Measurements from ENCODE around the gene ITGB1BP1. TPM values are rescaled to one million over a fixed set of nuclear protein-coding genes. Genes with fewer than 3 reads are reported as not detected.

Gene ITGB1BP1
- total RNA-seq, 4 donors from 2014 or later: 22.8 to 46.2 (median 29.2) TPM

GRCh38 chr2:9424447-9425164 lies 1.3 kb upstream of the ITGB1BP1 start:
- no peaks in the 10 kb centered on the region for H3K27me3 ChIP-seq
- H3K4me3 ChIP-seq: peak overlapping the region; percentile 79 to 96 (median 85)
- no peak for DNase-seq
- peaks cover 0 to 25% (median 4%) of the 10 kb centered on the region in 4 donors for H3K4me1 ChIP-seq
- TF ChIP-seq POLR2A (IDR thresholded peaks at IDR 0.05) (no peak), CTCF (IDR thresholded peaks at IDR 0.05) (no peak)
- no peaks in the 10 kb centered on the region for H3K9me3 ChIP-seq
- H3K36me3 ChIP-seq: peaks cover 0 to 3% (median 0%) of the 10 kb centered on the region in 3 donors
- H3K27ac ChIP-seq: peak overlapping the region in 2 of 4 donors; percentile 94

DNA sequence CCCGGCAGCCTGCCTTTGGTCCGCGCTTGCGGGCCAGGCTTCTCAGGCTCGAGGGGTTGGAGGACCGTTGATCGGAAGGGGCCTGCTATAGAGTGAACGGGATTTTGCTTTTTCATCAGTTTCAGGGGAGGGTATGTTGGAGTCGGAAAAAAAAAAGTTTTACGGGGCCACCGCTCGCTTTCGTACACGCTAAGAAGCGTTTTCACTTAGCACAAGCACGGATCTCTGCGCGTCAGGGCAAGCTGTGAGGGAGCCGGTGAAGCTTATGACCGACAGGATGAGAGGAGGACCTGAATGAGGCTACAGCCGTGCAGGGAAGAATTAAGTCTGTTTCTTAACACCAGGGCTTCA lies 569 bp upstream of the ITGB1BP1 start:
- no peaks in the 10 kb centered on the region for H3K27me3 ChIP-seq
- peak in 1 of 3 donors; percentile 53 for DNase-seq
- H3K27ac ChIP-seq: peak overlapping the region; percentile 84 to 98 (median 94)
- peak overlapping the region; percentile 79 to 96 (median 85) for H3K4me3 ChIP-seq
- H3K4me1 ChIP-seq: peaks cover 0 to 25% (median 4%) of the 10 kb centered on the region in 4 donors
- no peaks in the 10 kb centered on the region for H3K9me3 ChIP-seq
- no peak for TF ChIP-seq CTCF (IDR thresholded peaks at IDR 0.05)
- no peak for TF ChIP-seq POLR2A (IDR thresholded peaks at IDR 0.05)
- no peaks in the 10 kb centered on the region for H3K36me3 ChIP-seq

DNA sequence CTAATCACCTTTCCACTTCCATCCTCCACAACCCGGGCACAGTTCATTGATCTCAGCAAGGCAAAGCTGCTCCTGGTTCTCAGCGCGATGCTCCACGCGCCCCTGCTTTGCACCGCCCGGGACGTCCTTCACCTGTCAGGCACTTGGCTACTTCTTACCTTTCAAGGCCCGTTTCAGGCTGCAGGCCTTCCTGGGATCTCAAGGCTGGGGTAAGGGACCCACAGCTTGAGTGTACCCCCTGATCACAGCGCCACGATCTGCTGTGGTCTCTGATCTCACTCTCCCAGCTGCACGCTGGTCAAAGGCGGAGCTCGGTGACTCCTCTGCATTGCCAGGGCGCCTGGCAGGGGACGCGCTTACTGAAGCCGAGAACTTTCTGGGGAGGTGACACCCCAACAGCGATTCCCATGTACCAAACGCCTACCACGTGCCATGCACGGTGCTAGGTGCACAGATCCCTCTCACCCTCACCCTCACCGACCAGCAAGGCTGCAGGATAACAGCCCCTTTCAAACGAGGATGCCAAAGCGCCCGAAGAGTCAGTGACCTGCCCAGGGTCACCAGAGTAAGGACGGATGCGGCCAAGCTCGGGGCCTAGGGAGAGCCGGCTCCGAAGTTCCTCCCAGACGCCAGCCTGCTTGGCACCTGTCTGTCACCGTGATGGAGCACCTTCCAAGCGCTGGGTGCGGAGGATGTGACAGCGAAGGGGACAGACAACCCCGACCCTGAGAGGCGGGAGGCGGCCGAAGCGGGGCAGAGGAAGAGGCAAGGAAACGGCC lies 818 bp downstream of the ITGB1BP1 start:
- H3K4me3 ChIP-seq: peak overlapping the region; percentile 79 to 96 (median 85)
- peaks cover 0 to 25% (median 4%) of the 10 kb centered on the region in 4 donors for H3K4me1 ChIP-seq
- TF ChIP-seq CTCF (IDR thresholded peaks at IDR 0.05) (no peak), POLR2A (IDR thresholded peaks at IDR 0.05) (no peak)
- no peaks in the 10 kb centered on the region for H3K27me3 ChIP-seq
- DNase-seq: peak; percentile 48 to 69 (median 65)
- no peaks in the 10 kb centered on the region for H3K9me3 ChIP-seq
- H3K27ac ChIP-seq: peak overlapping the region; percentile 84 to 98 (median 94)
- peaks cover 0 to 8% (median 0%) of the 10 kb centered on the region in 3 donors for H3K36me3 ChIP-seq

DNA sequence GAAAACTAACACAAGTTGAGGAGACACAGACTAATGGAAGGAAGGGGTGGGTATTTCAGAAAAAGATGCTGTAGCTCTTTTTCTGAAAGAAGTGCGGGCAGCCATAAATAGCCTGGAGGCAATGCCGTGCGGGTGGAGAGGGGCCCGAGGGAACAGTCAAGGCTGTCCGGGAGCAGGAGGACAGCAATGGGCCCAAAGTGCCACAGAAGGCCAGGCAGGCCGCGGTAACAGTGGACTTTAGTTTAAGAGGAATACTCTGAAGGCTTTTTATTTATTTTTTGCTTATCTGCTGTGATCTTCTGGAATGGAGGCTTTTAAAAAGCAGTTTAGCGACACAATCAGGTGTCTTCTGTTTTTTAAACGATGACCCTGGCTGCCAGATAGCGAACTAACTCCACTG lies 2.8 kb downstream of the ITGB1BP1 start:
- H3K27me3 ChIP-seq: no peaks in the 10 kb centered on the region
- TF ChIP-seq CTCF (IDR thresholded peaks at IDR 0.05) (no peak), POLR2A (IDR thresholded peaks at IDR 0.05) (no peak)
- peaks cover 0 to 25% (median 4%) of the 10 kb centered on the region in 4 donors for H3K4me1 ChIP-seq
- H3K9me3 ChIP-seq: no peaks in the 10 kb centered on the region
- DNase-seq: no peak
- no peak overlapping the region for H3K4me3 ChIP-seq
- H3K36me3 ChIP-seq: peaks cover 0 to 14% (median 0%) of the 10 kb centered on the region in 3 donors
- no peak overlapping the region for H3K27ac ChIP-seq

- TF ChIP-seq POLR2A (IDR thresholded peaks at IDR 0.05): no peak
- no peak for TF ChIP-seq CTCF (IDR thresholded peaks at IDR 0.05)
- Histone ChIP-seq H3K4me3 (no peak overlapping the region), H3K9me3 (no peaks in the 10 kb centered on the region), H3K4me1 (peaks cover 0 to 17% (median 4%) of the 10 kb centered on the region in 4 donors), H3K36me3 (peaks cover 0 to 14% (median 0%) of the 10 kb centered on the region in 3 donors), H3K27me3 (no peaks in the 10 kb centered on the region), H3K27ac (no peak overlapping the region)
- DNase-seq: no peak
Measured at GRCh38 chr2:9419541-9419940, 3.8 kb downstream of the ITGB1BP1 start.

Measured in Peyer's patch (tissue), 4 donors.